ENCODE data around the gene GALNT7. TPM values are rescaled to one million over a fixed set of nuclear protein-coding genes. Genes with fewer than 3 reads are reported as not detected.

GALNT7 gene
- total RNA-seq, 1 donor from 2014 or later, result 8.2 TPM

DNA sequence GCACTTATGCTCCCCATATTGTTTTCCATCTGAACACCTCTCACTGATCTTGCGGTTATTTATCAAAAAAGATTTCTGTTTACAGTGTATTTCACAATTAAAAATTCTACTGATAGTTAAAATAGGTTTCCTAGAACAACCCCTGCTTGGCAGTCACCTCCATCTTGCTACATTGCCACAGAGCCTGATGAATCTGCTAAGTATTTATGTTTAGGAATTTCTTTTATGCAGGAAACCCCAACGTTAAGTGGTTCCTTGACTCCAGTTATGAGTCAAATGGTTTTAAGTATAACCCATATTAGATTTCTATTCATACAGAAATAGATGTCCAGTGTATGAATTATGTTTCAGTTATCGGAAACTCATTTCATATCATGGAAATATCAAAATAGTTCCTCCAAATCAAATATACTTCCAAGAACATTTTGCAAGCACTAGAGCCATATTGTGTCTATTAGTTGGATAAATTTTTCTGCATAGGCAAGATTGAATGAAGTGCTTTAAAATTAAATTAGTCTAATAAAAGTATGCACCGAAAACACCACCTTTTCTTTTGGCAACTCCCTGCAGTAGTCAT is 20.6 kb downstream of the GALNT7 start:
- Histone ChIP-seq H3K4me3 (no peak overlapping the region), H3K36me3 (no peaks in the 10 kb centered on the region), H3K27me3 (no peaks in the 10 kb centered on the region), H3K27ac (no peak overlapping the region), H3K9me3 (no peaks in the 10 kb centered on the region), H3K4me1 (peaks cover 0 to 8% of the 10 kb centered on the region in 2 donors)
- TF ChIP-seq, protein P1, sequence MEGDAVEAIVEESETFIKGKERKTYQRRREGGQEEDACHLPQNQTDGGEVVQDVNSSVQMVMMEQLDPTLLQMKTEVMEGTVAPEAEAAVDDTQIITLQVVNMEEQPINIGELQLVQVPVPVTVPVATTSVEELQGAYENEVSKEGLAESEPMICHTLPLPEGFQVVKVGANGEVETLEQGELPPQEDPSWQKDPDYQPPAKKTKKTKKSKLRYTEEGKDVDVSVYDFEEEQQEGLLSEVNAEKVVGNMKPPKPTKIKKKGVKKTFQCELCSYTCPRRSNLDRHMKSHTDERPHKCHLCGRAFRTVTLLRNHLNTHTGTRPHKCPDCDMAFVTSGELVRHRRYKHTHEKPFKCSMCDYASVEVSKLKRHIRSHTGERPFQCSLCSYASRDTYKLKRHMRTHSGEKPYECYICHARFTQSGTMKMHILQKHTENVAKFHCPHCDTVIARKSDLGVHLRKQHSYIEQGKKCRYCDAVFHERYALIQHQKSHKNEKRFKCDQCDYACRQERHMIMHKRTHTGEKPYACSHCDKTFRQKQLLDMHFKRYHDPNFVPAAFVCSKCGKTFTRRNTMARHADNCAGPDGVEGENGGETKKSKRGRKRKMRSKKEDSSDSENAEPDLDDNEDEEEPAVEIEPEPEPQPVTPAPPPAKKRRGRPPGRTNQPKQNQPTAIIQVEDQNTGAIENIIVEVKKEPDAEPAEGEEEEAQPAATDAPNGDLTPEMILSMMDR (IDR thresholded peaks at IDR 0.05), result no peak
- DNase-seq (ENCODE audit: low spot score in 2 of 2), result no peak
- intact Hi-C loops (cut with DNase I), result no loop called here

DNA sequence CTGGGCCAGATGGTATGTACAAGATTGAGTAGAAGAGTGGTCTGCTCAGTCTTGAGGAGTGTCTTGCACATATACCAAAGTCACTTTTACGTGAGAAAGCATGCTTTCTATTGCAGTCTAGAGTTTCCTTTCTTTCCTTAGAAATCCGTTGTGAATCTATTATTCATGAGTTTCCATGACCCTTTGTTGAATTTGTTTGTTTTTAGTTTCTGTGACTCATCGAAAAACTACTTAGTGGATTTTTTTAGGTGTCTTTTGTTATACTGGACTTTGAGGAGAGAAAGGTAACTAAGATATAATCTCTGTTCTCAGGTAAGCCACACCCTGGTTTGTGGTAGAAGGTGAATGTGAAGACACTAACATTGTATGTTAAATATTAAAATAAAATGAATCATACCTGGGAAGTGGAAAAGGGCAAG is 23.0 kb downstream of the GALNT7 start:
- H3K9me3 ChIP-seq, result no peaks in the 10 kb centered on the region
- TF ChIP-seq, protein P1 (IDR thresholded peaks at IDR 0.05), result no peak
- H3K27ac ChIP-seq, result no peak overlapping the region
- no peak overlapping the region for H3K4me3 ChIP-seq
- no peaks in the 10 kb centered on the region for H3K27me3 ChIP-seq
- H3K4me1 ChIP-seq, result peaks cover 0 to 13% of the 10 kb centered on the region in 2 donors
- no peaks in the 10 kb centered on the region for H3K36me3 ChIP-seq
- DNase-seq (ENCODE audit: low spot score in 2 of 2), result no peak
- intact Hi-C loops (cut with DNase I), result no loop called here

DNA sequence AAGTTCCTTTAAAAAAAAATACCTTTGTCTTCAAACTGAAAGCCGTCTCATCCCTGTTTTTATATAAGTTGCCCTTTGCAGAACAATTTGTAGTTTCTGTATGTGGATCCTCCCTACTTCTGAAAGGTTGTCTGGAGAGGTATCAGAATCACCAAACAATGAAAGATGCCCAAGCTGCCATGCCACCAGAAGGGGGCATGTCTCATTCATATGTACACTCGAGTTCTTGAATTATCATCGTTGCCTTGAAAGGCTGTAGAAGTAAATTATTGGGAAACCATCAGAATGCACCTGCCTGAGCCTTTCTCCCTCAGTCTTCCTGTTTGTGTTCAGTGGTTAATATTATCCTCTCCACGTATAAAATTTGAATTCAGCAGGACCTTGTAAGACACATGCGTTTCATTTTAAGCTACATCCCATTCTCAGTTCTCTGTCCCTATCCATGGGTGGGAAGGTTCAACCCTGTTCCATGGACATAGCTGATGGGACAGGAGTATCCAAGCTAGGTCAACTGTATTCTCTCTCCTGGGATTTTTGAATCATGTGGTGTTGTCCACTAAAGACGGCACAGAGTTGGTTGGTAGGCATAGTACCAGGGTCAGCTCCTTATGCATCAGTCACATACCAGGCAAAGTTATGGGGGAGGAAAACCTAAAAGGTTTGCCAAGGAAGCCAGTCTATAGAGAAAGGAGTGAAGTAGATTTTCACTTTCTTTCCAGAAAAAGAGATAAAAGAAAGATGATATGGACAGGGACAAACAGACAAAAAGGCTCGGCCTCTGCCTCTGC is 24.0 kb downstream of the GALNT7 start:
- no peaks in the 10 kb centered on the region for H3K36me3 ChIP-seq
- no peaks in the 10 kb centered on the region for H3K27me3 ChIP-seq
- TF ChIP-seq, protein P1 (IDR thresholded peaks at IDR 0.05), result no peak
- no peaks in the 10 kb centered on the region for H3K9me3 ChIP-seq
- intact Hi-C loops (cut with DNase I), result no loop called here
- no peak overlapping the region for H3K4me3 ChIP-seq
- no peak for DNase-seq (ENCODE audit: low spot score in 2 of 2)
- H3K27ac ChIP-seq, result no peak overlapping the region
- H3K4me1 ChIP-seq, result peaks cover 0 to 13% of the 10 kb centered on the region in 2 donors

DNA sequence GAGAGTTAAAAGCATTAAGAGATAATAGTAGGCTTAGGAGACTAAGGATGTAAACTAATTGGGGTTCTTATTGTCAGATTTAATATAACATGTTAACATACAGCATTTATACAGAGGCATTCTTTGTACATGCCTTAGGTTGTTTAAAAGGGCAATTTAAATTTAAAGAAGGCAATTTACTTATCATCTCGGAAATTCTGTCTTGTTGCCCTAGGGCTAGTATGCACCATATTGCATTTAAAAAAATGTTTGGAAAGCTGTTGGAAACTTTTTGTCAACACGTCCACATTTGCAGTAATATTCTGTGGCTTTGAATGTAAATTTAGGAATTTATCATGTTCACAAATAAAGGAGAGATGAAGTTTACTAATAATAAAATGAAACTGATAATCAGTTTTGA is 25.5 kb downstream of the GALNT7 start:
- TF ChIP-seq, protein P1 (IDR thresholded peaks at IDR 0.05), result no peak
- no peak for DNase-seq (ENCODE audit: low spot score in 2 of 2)
- H3K36me3 ChIP-seq, result no peaks in the 10 kb centered on the region
- intact Hi-C loops (cut with DNase I), result no loop called here
- H3K27me3 ChIP-seq, result no peaks in the 10 kb centered on the region
- no peak overlapping the region for H3K27ac ChIP-seq
- H3K4me3 ChIP-seq, result no peak overlapping the region
- H3K9me3 ChIP-seq, result no peaks in the 10 kb centered on the region
- peaks cover 0 to 13% of the 10 kb centered on the region in 2 donors for H3K4me1 ChIP-seq

DNA sequence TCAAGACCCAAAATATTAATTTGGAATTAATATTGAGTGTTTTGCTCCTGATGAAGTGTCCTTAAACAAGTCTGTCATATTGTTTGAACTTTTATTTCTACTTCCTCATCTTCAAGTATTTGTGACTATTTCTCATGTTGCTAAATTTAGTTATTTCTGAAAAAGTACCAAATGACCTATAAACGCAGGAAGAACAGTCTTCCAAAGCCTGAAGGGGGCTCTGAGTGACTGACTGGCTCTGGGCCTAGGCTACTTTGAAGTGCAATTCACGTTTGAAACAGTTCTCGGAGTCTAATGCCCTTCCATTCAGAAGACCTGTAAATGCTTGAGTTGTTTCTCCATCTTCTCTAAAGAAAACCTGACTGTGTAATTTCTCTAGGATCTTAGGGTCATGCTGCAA is 26.5 kb downstream of the GALNT7 start:
- Histone ChIP-seq H3K4me1 (peaks cover 0 to 13% of the 10 kb centered on the region in 2 donors), H3K9me3 (no peaks in the 10 kb centered on the region), H3K36me3 (no peaks in the 10 kb centered on the region), H3K27me3 (no peaks in the 10 kb centered on the region), H3K27ac (no peak overlapping the region), H3K4me3 (no peak overlapping the region)
- no peak for DNase-seq (ENCODE audit: low spot score in 2 of 2)
- TF ChIP-seq, protein P1 (IDR thresholded peaks at IDR 0.05), result no peak
- intact Hi-C loops (cut with DNase I), result no loop called here
